ENCODE data around the gene CLIC5. TPM values are rescaled to one million over a fixed set of nuclear protein-coding genes. Genes with fewer than 3 reads are reported as not detected.

Gene CLIC5
- total RNA-seq, 2 experiments from 2014 or later = 1.8 to 2.2 TPM

DNA sequence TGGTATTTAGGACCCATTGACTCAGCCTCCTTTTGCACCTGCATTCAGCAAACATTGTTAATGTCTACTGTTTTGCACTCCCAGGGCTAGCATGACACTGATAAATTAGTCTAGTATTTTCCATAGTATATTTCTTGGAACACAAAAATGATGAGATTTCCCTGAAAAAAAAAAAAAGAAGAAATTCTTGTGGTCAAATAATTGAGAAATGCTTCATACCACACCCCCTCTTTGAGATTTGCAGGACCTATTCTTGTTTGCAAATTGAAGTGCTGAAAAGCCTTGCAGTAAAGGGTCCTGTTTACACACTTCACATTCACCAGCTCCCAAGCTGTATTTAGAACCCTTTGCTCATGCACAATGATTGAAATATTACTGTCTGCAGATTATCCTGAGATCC, 36.3 kb upstream of the CLIC5 start:
- no peak overlapping the region for H3K27ac Mint-ChIP-seq
- ATAC-seq (no peak), DNase-seq (no peak)
- no peaks in the 10 kb centered on the region for H3K9me3 Mint-ChIP-seq (ENCODE audit: insufficient read depth)
- peaks cover 12% of the 10 kb centered on the region for H3K27me3 Mint-ChIP-seq (ENCODE audit: low read depth)
- no peaks in the 10 kb centered on the region for H3K36me3 Mint-ChIP-seq (ENCODE audit: low read depth)
- POLR2A ChIA-PET = no interaction called here
- peaks cover 9% of the 10 kb centered on the region for H3K4me1 Mint-ChIP-seq (ENCODE audit: low read depth)
- CTCF ChIA-PET = interaction anchor here (2.5 kb wide), 1 partner anchor 9 kb away, joined by 8 read pairs; no protein-coding TSS in a partner anchor
- H3K4me3 Mint-ChIP-seq = no peak overlapping the region

DNA sequence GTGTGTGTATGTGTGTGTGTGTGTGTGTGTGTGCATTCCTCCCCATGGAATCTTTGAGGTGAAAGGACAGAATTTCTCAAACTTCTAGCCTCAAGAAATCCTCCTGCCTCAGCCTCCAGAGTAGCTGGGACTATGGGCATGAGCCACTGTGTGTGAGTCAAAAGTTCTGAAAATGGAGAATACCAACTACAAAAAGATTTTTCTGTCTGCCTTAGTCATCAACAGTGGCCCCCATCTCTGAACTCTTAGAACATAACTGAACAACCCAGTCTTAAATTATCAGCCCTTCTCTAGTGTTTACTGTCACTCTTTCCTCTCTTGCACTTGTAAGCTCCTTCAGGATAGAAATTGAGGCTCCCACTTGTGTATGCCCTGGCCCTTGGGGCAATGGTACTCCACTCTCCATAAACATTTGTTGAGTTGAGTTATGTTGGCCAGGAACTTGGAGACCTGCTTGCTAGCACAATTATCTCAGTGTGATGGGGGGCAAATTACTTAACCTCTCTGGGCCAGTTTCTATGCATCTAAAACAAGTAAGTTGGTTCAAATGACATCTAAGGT, 35.3 kb upstream of the CLIC5 start:
- Mint-ChIP-seq H3K27ac (no peak overlapping the region), H3K4me1 (ENCODE audit: low read depth) (peaks cover 9% of the 10 kb centered on the region), H3K36me3 (ENCODE audit: low read depth) (no peaks in the 10 kb centered on the region), H3K9me3 (ENCODE audit: insufficient read depth) (no peaks in the 10 kb centered on the region), H3K4me3 (no peak overlapping the region), H3K27me3 (ENCODE audit: low read depth) (peaks cover 12% of the 10 kb centered on the region)
- ATAC-seq (no peak), DNase-seq (no peak)
- ChIA-PET POLR2A (no interaction called here), CTCF (no interaction called here)

DNA sequence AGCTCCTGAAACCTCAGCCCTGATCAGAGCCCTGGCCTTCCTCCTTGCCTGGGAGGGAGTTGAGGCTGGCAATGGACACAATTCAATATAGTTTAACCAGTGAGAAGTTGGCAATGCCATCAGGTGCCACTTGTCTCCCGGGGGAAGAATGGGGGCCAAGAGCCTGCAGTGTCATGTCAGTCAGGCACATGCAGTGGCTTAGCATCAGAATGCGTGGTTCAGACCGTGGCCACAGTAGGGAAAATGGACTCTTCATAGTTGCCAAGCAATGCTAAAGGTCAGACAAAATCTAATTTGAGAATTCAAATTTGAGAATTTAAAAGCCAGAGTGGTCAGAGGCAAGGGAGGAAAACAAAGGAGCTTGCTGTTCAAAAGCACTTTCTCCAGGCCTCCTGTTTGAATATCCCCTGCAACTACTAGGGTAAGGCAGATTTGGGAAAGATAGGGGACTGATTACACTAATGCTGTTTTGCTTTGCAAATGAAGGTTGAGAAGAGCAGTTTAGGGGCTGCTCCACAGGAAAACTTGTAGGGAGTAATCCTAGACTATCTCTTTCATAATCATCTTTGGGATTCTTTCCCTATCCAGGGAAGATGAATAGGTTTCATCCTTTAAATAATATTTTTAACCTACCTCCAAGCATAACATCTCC, 33.1 kb upstream of the CLIC5 start:
- Mint-ChIP-seq H3K9me3 (ENCODE audit: insufficient read depth) (no peaks in the 10 kb centered on the region), H3K27me3 (ENCODE audit: low read depth) (peaks cover 12% of the 10 kb centered on the region), H3K27ac (no peak overlapping the region), H3K4me3 (no peak overlapping the region), H3K36me3 (ENCODE audit: low read depth) (no peaks in the 10 kb centered on the region), H3K4me1 (ENCODE audit: low read depth) (peaks cover 9% of the 10 kb centered on the region)
- DNase-seq (no peak), ATAC-seq (no peak)
- CTCF ChIA-PET = no interaction called here
- POLR2A ChIA-PET = no interaction called here

DNA sequence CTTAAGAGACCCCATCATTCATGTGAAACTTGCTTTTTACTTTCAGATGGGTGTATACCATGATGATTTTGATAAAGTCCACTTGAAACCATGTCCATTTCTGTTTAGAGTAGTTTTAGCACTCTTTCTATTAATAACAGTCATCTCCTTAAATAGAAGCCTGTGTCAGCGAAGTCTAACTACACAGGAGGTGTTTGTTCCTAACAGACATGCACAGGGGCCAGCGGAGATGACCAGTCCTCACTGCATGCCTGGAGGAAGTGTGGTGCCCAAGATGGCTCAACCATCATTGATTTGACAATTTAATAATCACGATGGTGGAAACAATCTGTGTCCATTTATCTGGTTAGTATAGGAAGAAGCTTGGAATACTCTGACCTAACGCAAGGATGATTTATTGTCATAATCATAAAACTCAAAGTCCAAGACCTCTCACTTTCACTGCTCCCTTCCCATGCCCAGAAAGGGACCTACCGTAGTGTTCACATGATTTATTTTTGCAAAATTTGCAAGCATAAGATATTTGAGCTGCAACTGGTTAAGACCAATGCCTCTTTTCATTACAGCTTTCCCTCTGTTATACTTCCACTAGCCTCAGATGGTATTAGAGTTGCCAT, 31.0 kb upstream of the CLIC5 start:
- ChIA-PET POLR2A (no interaction called here), CTCF (interaction anchor here (1.2 kb wide), 1 partner anchor 44 kb away, joined by 3 read pairs; no protein-coding TSS in a partner anchor)
- no peak for ATAC-seq
- no peaks in the 10 kb centered on the region for H3K36me3 Mint-ChIP-seq (ENCODE audit: low read depth)
- H3K27ac Mint-ChIP-seq = no peak overlapping the region
- no peaks in the 10 kb centered on the region for H3K4me1 Mint-ChIP-seq (ENCODE audit: low read depth)
- H3K4me3 Mint-ChIP-seq = no peak overlapping the region
- H3K27me3 Mint-ChIP-seq (ENCODE audit: low read depth) = peaks cover 12% of the 10 kb centered on the region
- no peak for DNase-seq
- no peaks in the 10 kb centered on the region for H3K9me3 Mint-ChIP-seq (ENCODE audit: insufficient read depth)

DNA sequence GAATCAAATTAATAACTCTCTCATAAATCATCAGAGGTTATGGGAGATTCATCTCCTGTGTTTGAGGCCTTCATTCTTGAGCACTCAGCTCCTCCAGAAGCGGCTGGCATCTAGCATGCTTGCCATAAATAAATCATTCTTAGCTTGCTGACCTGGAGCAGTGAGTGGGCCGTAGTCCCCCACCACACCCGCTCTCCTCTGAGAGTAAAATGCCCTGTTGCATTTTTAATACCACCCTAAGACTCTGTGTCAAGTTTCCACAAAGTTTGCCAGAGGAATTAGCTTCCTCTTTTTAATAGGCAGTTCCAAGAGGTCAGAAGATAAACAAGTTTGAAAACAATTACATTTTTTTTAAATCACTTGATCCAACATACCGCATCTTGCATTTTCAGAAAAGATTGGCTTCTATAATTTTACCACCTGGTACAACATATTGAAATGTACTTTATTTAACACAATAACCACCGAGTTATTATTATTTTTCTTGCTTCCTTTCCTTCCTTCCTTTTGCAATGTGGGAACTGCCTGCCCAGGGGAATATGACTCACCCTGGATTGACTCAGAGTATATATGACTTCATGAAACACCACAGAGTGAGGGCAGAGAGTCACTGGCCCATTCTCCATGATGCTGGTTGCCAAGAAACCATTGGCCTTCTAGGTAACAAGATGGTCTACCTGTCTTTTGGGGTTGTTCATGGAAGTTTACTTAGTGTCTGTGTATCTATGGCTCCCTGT, 29.4 kb upstream of the CLIC5 start:
- no peak for ATAC-seq
- no peak overlapping the region for H3K27ac Mint-ChIP-seq
- no peaks in the 10 kb centered on the region for H3K4me1 Mint-ChIP-seq (ENCODE audit: low read depth)
- no peak overlapping the region for H3K4me3 Mint-ChIP-seq
- POLR2A ChIA-PET = no interaction called here
- H3K27me3 Mint-ChIP-seq (ENCODE audit: low read depth) = peaks cover 12% of the 10 kb centered on the region
- H3K9me3 Mint-ChIP-seq (ENCODE audit: insufficient read depth) = no peaks in the 10 kb centered on the region
- no peaks in the 10 kb centered on the region for H3K36me3 Mint-ChIP-seq (ENCODE audit: low read depth)
- CTCF ChIA-PET = interaction anchor here (1.7 kb wide), 1 partner anchor 34 kb away, joined by 5 read pairs; no protein-coding TSS in a partner anchor
- DNase-seq = no peak

DNA sequence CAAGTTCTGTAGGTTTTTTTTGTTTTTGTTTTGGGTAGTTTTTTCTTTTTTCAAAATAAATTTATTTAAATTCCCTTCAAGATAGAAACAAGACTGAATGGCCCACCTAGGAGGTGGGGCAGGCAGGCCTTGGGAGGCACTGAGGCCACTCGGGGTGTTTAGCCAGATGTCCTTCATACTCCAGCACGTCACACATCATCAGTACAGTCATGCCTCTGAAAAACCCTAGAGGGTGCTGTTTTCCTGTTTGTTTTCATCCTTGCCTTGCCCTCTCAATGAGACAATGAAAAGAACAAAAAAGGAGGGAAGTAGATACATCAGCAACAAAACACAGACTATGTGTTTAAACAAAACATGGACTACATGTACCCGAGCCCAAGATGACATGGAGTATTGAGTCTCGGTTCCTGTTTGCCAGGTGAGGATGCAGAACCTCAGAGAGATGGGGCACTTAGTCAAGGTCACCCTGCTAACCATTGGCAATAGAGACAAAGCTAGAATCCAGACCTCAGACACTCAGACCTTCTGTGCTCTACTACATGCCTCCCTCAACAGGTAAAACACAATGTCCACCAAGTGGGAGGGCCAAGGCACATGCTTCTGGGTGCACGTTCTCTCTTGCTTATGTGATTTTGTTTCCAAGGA, 26.8 kb upstream of the CLIC5 start:
- Mint-ChIP-seq H3K4me3 (no peak overlapping the region), H3K4me1 (ENCODE audit: low read depth) (no peaks in the 10 kb centered on the region), H3K9me3 (ENCODE audit: insufficient read depth) (no peaks in the 10 kb centered on the region), H3K27me3 (ENCODE audit: low read depth) (no peaks in the 10 kb centered on the region), H3K27ac (no peak overlapping the region), H3K36me3 (ENCODE audit: low read depth) (no peaks in the 10 kb centered on the region)
- ATAC-seq (peak; percentile 68), DNase-seq (peak; percentile 26)
- POLR2A ChIA-PET = no interaction called here
- CTCF ChIA-PET = interaction anchor here (0.6 to 1.1 kb wide), 4 partner anchors 11 to 368 kb away, joined by 4 to 8 read pairs (median 5); no protein-coding TSS in a partner anchor

DNA sequence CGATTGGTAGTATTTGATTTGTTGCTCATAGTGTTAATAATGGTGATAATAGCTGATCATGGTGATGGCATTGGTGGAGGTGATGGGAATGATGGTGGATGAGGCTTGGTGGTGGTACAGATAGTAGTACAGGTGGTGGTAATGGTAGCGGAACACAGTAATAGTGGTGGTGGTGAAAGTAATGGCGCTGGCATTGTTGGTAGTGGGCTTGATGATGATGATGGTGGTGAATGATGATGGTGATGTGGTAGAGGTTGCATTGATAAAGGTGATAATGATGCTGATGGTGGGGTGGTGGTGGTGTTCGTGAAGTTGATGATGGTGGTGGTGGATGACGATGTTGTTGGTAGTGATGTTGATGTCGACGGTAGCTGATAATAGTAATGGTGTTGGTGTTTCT, 24.6 kb upstream of the CLIC5 start:
- no peak overlapping the region for H3K27ac Mint-ChIP-seq
- ChIA-PET POLR2A (no interaction called here), CTCF (interaction anchor here (0.7 to 1.2 kb wide), 3 partner anchors 50 to 181 kb away, joined by 3 to 4 read pairs (median 3); no protein-coding TSS in a partner anchor)
- DNase-seq (no peak), ATAC-seq (no peak)
- H3K27me3 Mint-ChIP-seq (ENCODE audit: low read depth) = no peaks in the 10 kb centered on the region
- no peak overlapping the region for H3K4me3 Mint-ChIP-seq
- no peaks in the 10 kb centered on the region for H3K36me3 Mint-ChIP-seq (ENCODE audit: low read depth)
- H3K4me1 Mint-ChIP-seq (ENCODE audit: low read depth) = no peaks in the 10 kb centered on the region
- no peaks in the 10 kb centered on the region for H3K9me3 Mint-ChIP-seq (ENCODE audit: insufficient read depth)

DNA sequence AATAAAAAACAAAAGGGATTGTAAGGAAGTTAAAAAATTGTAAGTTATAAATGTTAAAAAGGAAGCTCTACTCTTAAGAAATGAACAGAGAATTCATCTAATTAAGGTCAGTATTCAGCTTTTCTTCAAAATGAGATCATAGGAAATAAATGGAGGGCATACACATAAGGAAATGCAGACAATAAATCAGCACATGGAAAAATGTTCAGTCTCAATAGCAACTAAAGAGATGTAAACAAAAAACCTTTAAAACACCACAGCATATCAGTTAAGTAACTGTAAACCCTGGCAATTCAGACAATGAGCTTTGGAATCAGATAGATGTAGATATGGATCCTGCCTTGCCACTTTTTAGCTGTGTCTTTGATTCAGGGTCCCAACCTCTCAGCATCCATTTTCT, 24.0 kb upstream of the CLIC5 start:
- Mint-ChIP-seq H3K27me3 (ENCODE audit: low read depth) (no peaks in the 10 kb centered on the region), H3K4me3 (no peak overlapping the region), H3K4me1 (ENCODE audit: low read depth) (no peaks in the 10 kb centered on the region), H3K36me3 (ENCODE audit: low read depth) (no peaks in the 10 kb centered on the region), H3K27ac (no peak overlapping the region), H3K9me3 (ENCODE audit: insufficient read depth) (no peaks in the 10 kb centered on the region)
- ChIA-PET POLR2A (no interaction called here), CTCF (interaction anchor here (0.7 to 1.2 kb wide), 2 partner anchors 109 to 181 kb away, joined by 3 read pairs; no protein-coding TSS in a partner anchor)
- DNase-seq (no peak), ATAC-seq (no peak)

DNA sequence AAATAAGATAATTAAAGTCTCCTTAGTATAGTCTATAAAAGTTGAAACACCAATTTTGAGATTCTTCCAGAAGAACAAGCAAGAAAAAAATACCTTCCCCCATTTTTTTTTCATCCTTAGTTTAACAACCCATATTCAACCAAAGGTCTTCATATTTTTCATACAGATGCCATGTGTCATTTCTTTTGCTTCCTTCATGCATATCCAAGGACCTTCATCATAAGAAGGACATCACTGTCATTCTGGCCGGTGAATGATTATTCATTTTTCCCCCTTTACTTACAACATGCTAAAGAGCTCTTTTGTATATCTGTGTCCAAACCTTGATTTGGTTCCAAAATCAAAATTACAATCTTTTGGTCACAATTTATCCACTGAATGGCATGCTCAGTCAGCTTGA, 21.3 kb upstream of the CLIC5 start:
- H3K27me3 Mint-ChIP-seq (ENCODE audit: low read depth) = no peaks in the 10 kb centered on the region
- DNase-seq (no peak), ATAC-seq (no peak)
- POLR2A ChIA-PET = no interaction called here
- H3K36me3 Mint-ChIP-seq (ENCODE audit: low read depth) = no peaks in the 10 kb centered on the region
- H3K9me3 Mint-ChIP-seq (ENCODE audit: insufficient read depth) = no peaks in the 10 kb centered on the region
- CTCF ChIA-PET = interaction anchor here (1.2 kb wide), 1 partner anchor 13 kb away, joined by 3 read pairs; no protein-coding TSS in a partner anchor
- H3K4me1 Mint-ChIP-seq (ENCODE audit: low read depth) = no peaks in the 10 kb centered on the region
- no peak overlapping the region for H3K4me3 Mint-ChIP-seq
- H3K27ac Mint-ChIP-seq = no peak overlapping the region

DNA sequence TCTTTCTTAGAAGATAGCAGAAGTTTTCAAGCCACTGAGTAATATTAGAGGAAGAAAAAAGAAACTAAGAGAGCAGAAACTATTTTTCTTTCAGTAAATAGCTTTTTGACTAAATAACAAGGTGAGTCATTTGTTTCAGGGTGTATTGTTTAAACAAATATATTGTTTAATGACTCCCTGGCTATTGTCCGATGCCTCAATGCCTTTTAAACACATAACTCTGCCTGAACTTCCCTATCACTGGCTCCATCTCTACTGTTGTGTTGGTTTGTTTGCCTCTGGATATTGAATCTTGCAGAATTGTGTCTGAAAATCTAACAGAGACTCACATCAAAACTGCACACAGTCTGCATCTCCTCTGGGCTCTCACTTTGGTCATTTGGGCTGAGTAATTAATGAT, 19.6 kb upstream of the CLIC5 start:
- H3K4me3 Mint-ChIP-seq = no peak overlapping the region
- ChIA-PET CTCF (interaction anchor here (1.0 to 1.8 kb wide), 2 partner anchors 105 to 112 kb away, joined by 3 to 11 read pairs; no protein-coding TSS in a partner anchor), POLR2A (no interaction called here)
- H3K4me1 Mint-ChIP-seq (ENCODE audit: low read depth) = no peaks in the 10 kb centered on the region
- H3K36me3 Mint-ChIP-seq (ENCODE audit: low read depth) = no peaks in the 10 kb centered on the region
- no peak for ATAC-seq
- no peak for DNase-seq
- no peaks in the 10 kb centered on the region for H3K9me3 Mint-ChIP-seq (ENCODE audit: insufficient read depth)
- H3K27me3 Mint-ChIP-seq (ENCODE audit: low read depth) = peaks cover 5% of the 10 kb centered on the region
- no peak overlapping the region for H3K27ac Mint-ChIP-seq

DNA sequence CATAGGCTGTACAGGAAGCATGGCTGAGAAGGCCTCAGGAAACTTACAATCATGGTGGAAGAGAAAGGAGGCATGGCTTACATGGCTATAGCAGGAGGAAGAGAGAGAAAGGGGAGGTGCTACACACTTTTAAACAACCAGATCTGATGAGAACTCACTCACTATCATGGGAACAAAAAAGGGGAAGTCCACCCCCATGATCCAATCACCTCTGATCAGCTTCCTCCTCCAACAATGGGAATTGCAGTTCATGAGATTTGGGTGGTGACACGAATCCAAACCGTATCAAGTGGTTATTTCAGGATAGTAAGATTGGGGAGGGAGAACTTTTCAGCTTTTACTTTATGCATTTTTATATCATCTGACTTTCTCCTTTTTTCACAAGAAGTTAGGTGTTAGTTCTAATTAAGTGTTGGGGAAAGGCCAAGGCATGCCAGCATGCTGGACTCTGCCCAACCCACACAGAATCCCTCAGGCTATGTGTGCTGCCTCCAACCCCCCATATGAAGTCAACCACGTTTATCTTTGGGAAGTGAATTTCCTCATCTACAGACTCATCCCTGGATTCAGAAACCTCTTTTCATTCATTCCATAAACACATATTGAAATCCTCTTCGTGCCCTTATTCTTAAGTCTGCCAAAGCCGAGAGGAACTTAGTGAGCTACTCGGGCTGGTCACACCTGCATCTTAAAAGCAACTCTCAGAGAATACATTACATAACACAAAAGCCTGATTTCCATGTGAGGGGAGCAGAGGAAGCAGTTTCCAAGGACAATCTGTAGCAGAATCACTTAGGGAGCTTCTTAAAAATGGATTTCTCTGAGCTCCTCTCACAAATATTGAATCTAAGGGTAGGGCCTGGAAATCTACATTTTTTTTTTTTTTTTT, 16.7 kb upstream of the CLIC5 start:
- no peak for DNase-seq
- H3K27ac Mint-ChIP-seq = no peak overlapping the region
- POLR2A ChIA-PET = no interaction called here
- no peaks in the 10 kb centered on the region for H3K36me3 Mint-ChIP-seq (ENCODE audit: low read depth)
- H3K27me3 Mint-ChIP-seq (ENCODE audit: low read depth) = peaks cover 11% of the 10 kb centered on the region
- ATAC-seq = no peak
- H3K9me3 Mint-ChIP-seq (ENCODE audit: insufficient read depth) = no peaks in the 10 kb centered on the region
- no peak overlapping the region for H3K4me3 Mint-ChIP-seq
- CTCF ChIA-PET = no interaction called here
- H3K4me1 Mint-ChIP-seq (ENCODE audit: low read depth) = no peaks in the 10 kb centered on the region
